GM10248 (cell line): ENCODE data around the gene NETO2.

Experiments
- CTCF ChIA-PET: fragments of 300-600 bp; sonication (Branson Sonifier 250); formaldehyde crosslinking; extraction: SDS; loops from one replicate; lab custom pipeline; 2021; ENCODE audit warnings: antibody characterized with exemption; lab: Yijun Ruan, JAX
- POLR2A ChIA-PET: fragments of 350-650 bp; sonication (Branson Sonifier 250); formaldehyde crosslinking; extraction: SDS; loops from one replicate; lab custom pipeline; 2020; ENCODE audit warnings: antibody characterized with exemption; lab: Yijun Ruan, JAX
- DNase-seq: peaks from one replicate; pipeline ENCODE4 v3.0.0; 2012; ENCODE audit errors: extremely low spot score
- CTCF ChIP-seq: IDR thresholded peaks from 2 replicates; pipeline ENCODE4 v1.5.1; 2012; ENCODE audit warnings: mild to moderate bottlenecking, low read depth; ENCODE audit errors: extremely low read depth, missing control alignments, control extremely low read depth

NETO2 gene

DNA sequence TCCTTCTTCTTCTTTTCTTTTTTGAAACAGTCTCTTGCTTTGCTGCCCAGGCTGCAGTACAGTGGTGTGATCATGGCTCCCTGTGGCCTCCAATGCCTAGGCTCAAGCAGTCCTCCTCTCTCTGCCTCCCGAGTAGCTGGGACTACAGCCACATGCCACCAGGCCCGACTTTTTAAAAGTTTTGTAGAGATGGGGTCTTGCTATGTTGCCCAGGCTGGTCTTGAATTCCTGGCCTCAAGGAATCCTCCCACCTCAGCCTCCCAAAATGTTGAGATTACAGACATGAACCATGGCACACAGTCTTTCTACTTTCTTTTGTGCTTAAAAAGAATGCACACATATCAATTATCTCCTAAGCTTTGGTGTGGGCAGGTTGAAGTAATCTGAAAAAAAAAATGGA lies 109.3 kb downstream of the NETO2 start:
- POLR2A ChIA-PET, result no interaction called here
- no peak for TF ChIP-seq CTCF
- CTCF ChIA-PET, result interaction anchor here (1.0 to 2.3 kb wide), 10 partner anchors 9 to 1596 kb away, joined by 3 to 11 read pairs (median 4); partner anchors contain the start of genes DNAJA2 and NETO2
- no peak for DNase-seq

DNA sequence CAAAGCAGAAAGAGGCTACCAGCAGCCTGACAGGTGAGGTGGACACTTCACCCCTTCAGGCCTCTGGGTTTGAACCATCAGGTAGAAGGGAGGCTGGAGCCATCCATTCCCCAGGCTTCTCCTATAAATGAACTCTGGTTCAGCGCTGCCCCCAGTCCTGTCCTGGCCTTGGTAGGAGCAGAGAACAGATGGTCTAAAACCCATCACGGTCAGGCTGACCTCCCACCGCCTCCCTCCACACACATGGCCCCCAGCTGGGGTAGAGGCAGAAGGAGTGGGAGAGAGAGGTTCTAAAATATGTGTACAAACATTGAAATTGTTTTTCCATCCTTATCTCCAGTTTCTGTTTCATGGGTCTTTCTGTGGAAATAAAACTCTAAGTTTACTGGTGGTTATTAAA lies 110.6 kb downstream of the NETO2 start:
- CTCF ChIA-PET, result interaction anchor here (1.1 to 2.3 kb wide), 4 partner anchors 14 to 1597 kb away, joined by 3 to 11 read pairs (median 6); no protein-coding TSS in a partner anchor
- POLR2A ChIA-PET, result no interaction called here

DNA sequence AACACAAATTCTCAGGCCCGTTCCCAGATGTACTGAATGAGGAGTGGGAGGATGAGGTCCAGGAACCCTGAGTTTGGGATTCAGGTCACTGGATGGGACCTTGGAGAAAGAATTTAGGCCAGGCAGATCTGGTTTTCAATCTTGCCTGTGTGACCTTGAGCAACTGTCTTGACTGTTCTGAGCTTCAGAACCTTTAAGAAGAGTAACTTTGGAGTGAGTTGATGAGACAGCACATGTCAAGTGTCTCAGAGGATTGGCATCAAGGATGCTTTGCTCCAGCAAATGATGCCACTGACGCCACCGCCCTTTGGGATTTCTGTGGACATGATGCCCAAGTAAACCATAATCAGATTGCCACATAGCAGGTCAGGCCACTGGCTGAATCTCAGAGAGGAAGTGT lies 114.0 kb downstream of the NETO2 start:
- no peak for TF ChIP-seq CTCF
- ChIA-PET CTCF (interaction anchor here (1.0 to 2.7 kb wide), 5 partner anchors 8 to 1135 kb away, joined by 3 to 14 read pairs (median 4); no protein-coding TSS in a partner anchor), POLR2A (no interaction called here)
- DNase-seq, result no peak

More for the DNA sequence above, 110.6 kb downstream of the NETO2 start:
- TF ChIP-seq CTCF, result no peak
- DNase-seq, result no peak

GRCh38 chr16:47028767-47029377 lies 114.9 kb downstream of the NETO2 start:
- no peak for TF ChIP-seq CTCF
- ChIA-PET CTCF (interaction anchor here (1.4 to 2.7 kb wide), 3 partner anchors 9 to 112 kb away, joined by 4 to 14 read pairs (median 11); no protein-coding TSS in a partner anchor), POLR2A (no interaction called here)
- no peak for DNase-seq
